ENCODE data around the gene MTHFD1L.

The MTHFD1L gene

GRCh38 chr6:151044465-151045441 lies 179.3 kb downstream of the MTHFD1L start:
- DNase-seq: no peak

- DNase-seq: peak; percentile 9
These were observed 180.2 kb downstream of the MTHFD1L start for GRCh38 chr6:151045511-151046222.

DNA sequence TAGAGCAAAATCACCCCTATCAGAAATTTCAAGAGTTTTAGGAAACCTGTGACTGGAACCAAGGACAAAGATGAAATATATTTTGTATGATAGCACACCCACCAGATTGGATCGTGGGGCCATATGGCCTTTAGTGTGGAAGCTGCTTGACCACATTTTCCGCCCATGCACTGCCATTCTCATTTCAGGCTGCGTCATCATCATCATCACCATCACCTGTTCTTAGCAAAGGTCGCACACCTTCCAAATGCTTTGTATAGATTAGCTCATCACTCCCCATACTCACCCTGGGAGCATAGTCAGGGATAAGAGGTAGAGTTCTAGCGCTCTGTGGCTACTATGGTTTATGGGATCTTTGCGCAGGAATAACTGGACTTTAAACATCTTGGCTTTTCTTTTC lies 185.7 kb downstream of the MTHFD1L start:
- DNase-seq: no peak

- DNase-seq: no peak
These were observed 186.6 kb downstream of the MTHFD1L start for GRCh38 chr6:151052021-151052646.

- no peak for DNase-seq
These were observed 188.8 kb downstream of the MTHFD1L start for GRCh38 chr6:151054306-151054705.

- no peak for DNase-seq
These were observed 190.9 kb downstream of the MTHFD1L start for GRCh38 chr6:151056230-151056907.

DNA sequence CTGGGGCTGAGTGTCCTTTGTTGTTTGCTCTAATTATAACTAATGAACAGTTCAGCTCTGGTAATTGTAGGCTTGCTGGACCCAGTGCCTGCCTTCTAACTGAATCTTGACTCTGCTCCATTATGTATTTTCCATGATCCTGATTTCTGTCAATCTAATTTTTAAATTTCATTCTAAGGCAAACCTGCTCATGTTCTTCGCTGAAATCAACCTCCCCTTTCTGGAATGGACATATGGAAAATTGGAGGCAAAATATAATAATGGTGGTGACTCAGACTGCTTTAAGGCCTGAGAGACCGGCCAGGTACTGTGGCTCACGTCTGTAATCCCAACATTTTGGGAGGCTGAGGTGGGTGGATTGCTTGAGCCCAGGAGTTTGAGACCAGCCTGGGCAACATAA lies 191.6 kb downstream of the MTHFD1L start:
- no peak for DNase-seq

DNA sequence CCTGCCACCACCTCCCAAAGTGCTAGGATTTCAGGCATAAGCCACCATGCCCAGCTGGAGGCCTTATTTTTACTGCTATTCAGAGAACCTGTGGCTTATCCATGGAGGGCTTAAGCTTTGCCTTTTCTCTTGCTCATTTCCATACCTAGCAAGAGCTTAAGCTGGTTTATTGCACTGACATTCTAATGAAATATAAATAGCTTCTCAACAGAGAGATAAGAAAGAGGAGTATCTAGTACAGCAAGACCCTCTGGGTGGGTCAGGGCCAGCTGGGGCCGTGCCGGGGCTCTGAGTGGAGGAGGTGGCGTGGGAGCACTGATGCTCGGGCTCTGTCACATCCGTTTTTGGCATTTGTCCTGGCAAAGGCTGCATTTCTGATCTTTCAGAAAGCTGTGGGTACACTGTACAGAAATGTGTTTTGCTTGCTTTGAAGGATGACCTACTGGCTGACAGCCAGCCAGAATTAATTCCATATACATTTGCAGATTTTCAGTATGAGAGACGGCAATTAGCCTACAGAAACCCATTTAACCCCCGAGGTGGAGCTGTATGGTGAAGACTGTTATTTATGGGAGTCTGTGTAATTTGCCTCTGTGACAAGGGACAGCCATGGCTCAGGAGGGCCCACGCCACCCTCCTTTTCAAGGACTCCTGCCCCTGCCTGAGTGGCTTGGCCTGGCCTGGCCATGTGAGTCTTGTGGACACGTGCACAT lies 192.7 kb downstream of the MTHFD1L start:
- no peak for DNase-seq

DNA sequence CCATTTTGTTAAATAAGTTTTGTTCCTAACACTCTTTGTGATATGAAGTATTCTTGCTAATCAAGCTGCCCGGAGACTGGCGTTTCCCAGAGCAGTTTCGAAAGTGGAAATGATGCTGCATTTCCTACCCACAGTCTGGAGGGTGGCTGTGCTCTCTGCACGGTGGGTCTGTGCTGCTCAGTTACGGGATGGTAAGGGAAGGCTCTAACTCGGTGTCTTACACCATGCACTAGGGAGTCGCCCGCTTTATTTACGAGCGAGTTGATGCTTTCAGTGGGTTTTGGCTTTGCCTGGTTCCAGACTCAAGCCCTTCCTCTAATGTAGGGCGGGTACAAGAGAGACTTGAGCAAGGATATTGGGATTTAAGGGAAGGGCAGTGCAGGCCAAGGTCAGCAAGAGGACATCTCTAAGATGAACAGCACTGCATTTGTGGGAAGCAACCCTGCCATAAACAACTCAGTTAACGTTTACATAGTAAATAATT lies 194.2 kb downstream of the MTHFD1L start:
- no peak for DNase-seq

DNA sequence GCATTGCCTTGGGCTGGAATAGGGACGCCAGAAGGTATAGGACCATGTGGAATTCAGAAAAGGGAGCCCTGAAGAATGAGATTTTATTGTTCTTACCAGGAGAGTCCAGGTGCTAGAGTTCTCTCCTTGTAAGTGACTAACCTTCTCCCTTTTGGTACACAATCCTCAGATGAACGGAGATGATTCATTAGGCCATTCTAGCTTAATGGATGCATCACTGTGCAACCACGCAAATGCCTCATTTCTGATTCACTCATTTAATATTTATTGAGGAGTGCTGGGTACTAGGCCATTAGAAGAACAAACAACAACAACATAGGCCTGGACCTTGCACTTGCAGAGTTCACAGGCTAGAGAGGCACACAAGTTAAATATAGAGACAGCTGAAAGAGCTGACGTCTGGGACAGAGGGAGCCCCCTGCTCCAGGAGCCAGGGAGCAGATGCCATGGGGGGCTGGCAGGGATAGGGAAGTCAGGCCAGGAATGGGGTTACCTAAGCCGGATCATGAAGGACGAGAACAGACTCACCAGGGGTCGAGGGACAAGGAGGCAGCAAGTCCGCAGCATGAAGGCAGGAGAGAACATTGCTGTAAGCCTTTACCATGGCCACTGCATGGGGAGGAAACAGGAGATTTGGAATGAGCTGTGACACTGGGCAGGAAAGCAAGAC lies 194.7 kb downstream of the MTHFD1L start:
- DNase-seq: no peak

DNA sequence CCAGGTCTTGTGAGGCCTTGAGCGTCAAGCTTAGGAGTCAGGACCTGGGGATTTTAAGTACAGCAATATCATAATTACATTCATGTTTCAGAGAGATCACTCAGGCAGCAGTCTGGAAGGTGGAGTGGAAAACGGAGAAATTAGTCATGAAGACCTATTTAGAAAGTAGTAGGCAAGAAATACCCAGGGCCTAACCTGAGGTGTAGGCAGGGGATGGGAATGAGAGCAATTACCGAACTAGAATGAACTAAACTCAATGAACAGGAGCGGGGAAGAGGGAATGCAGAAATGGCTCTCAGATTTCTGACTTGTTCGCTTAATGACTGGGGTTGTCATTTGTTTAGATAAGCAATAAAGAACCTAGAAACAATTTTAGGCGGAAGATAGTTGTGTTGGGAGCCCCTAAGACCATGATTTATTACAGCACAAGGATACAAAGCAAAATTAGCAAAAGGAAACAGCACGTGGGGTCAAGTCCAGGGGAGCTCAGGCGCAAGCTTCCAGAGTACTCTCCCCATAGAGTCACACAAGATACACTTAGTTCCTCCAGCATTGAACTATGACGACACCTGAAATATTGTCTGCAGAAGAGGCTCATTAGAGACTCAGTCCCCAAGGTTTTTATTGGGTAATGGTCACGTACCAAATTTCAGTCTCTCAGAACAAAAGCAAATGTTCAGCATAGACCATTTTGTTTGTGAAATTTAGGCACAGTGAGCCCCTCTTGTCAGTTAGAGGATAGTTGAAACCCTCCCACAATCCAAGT lies 195.4 kb downstream of the MTHFD1L start:
- DNase-seq: no peak

GRCh38 chr6:151063352-151063751 lies 197.8 kb downstream of the MTHFD1L start:
- DNase-seq: no peak

- no peak for DNase-seq
These were observed 198.5 kb downstream of the MTHFD1L start for GRCh38 chr6:151063842-151064647.

- no peak for DNase-seq
These were observed 199.7 kb downstream of the MTHFD1L start for GRCh38 chr6:151065027-151065815.

GRCh38 chr6:151067684-151068596 lies 202.4 kb downstream of the MTHFD1L start:
- DNase-seq: peak; percentile 27

DNA sequence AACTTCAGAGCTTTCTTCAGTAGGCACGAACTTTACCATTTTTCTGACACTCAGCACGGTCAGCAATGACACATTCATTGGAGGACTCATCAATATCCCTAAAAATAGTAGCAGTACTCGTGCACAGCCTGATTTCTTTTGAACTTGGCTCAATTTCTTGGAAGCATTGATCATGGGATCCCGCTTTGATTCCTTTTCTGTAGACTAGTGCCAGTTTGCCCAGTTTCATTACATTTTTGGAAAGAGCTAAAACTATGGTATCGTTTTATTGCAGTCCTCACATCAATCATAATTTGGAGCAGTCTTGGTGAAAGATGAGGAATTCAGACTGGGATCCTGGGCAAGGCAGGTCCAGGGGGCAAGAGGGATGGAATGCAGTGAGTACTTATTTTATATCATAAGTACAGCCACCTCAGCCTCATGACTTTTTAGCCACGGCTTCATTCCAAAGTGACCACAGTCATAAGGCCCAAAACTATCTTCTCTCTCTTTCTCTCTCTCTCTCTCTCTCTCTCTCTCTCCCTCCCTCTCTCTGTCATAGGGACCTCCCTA lies 203.3 kb downstream of the MTHFD1L start:
- DNase-seq: no peak

GRCh38 chr6:151069641-151070040 lies 204.1 kb downstream of the MTHFD1L start:
- DNase-seq: no peak
